ENCODE data around the gene LRIG2. TPM values are rescaled to one million over a fixed set of nuclear protein-coding genes. Genes with fewer than 3 reads are reported as not detected.

Gene LRIG2
- total and polyA plus RNA-seq, 11 donors = 3.5 to 13.1 (median 8.5) TPM

GRCh38 chr1:113109908-113110554 lies 37.0 kb downstream of the LRIG2 start:
- intact Hi-C loops (cut with DNase I) = no loop called here
- 42 to 59% (median 55%) methylated on average over 5 of the region's 5 CpGs for WGBS, 4 donors
- H3K9me3 ChIP-seq = no peaks in the 10 kb centered on the region
- H3K27ac ChIP-seq = peak overlapping the region in 3 of 12 donors; percentile 5 to 44 (median 29)
- no peak for TF ChIP-seq POLR2A (IDR thresholded peaks at IDR 0.05)
- peak in 5 of 12 donors; percentile 9 to 52 (median 37) for TF ChIP-seq CTCF (IDR thresholded peaks at IDR 0.05)
- peaks cover 0 to 100% (median 98%) of the 10 kb centered on the region in 9 donors for H3K36me3 ChIP-seq
- H3K4me1 ChIP-seq = no peaks in the 10 kb centered on the region
- DNase-seq (peak in 2 of 5 donors; percentile 17 to 21), ATAC-seq (peak; percentile 47 to 90 (median 84))
- no peak overlapping the region for H3K4me3 ChIP-seq
- no peaks in the 10 kb centered on the region for H3K27me3 ChIP-seq

GRCh38 chr1:113118266-113118665 lies 45.3 kb downstream of the LRIG2 start:
- intact Hi-C loops (cut with DNase I) = no loop called here
- H3K9me3 ChIP-seq = no peaks in the 10 kb centered on the region
- no peaks in the 10 kb centered on the region for H3K27me3 ChIP-seq
- H3K27ac ChIP-seq = no peak overlapping the region
- no peak for ATAC-seq
- H3K36me3 ChIP-seq = peaks cover 3 to 100% (median 98%) of the 10 kb centered on the region in 9 donors
- H3K4me1 ChIP-seq = no peaks in the 10 kb centered on the region
- no peak for DNase-seq
- no peak overlapping the region for H3K4me3 ChIP-seq
- TF ChIP-seq CTCF (IDR thresholded peaks at IDR 0.05) (no peak), POLR2A (IDR thresholded peaks at IDR 0.05) (no peak)

- intact Hi-C loops (cut with DNase I) = no loop called here
- H3K4me1 ChIP-seq = peaks cover 0 to 7% (median 0%) of the 10 kb centered on the region in 12 donors
- H3K36me3 ChIP-seq = peaks cover 3 to 98% (median 89%) of the 10 kb centered on the region in 9 donors
- ATAC-seq (no peak), DNase-seq (no peak)
- H3K27me3 ChIP-seq = no peaks in the 10 kb centered on the region
- no peak overlapping the region for H3K4me3 ChIP-seq
- no peaks in the 10 kb centered on the region for H3K9me3 ChIP-seq
- H3K27ac ChIP-seq = peak overlapping the region in 1 of 12 donors; percentile 15
- TF ChIP-seq POLR2A (IDR thresholded peaks at IDR 0.05) = no peak
- TF ChIP-seq CTCF (IDR thresholded peaks at IDR 0.05) = no peak
- 91 to 94% (median 94%) methylated on average over 3 of the region's 3 CpGs for WGBS, 4 donors
Measured at GRCh38 chr1:113123737-113124136, 50.7 kb downstream of the LRIG2 start.

GRCh38 chr1:113124366-113124765 lies 51.4 kb downstream of the LRIG2 start:
- Histone ChIP-seq H3K9me3 (no peaks in the 10 kb centered on the region), H3K4me3 (no peak overlapping the region), H3K36me3 (peaks cover 3 to 92% (median 83%) of the 10 kb centered on the region in 9 donors), H3K27me3 (no peaks in the 10 kb centered on the region), H3K4me1 (peaks cover 0 to 7% (median 0%) of the 10 kb centered on the region in 12 donors), H3K27ac (peak overlapping the region in 1 of 12 donors; percentile 15)
- no peak for ATAC-seq
- TF ChIP-seq POLR2A (IDR thresholded peaks at IDR 0.05) = no peak
- no peak for TF ChIP-seq CTCF (IDR thresholded peaks at IDR 0.05)
- no peak for DNase-seq
- intact Hi-C loops (cut with DNase I) = no loop called here
- WGBS, 4 donors = 28 to 42% (median 36%) methylated on average over 1 of the region's 1 CpG

All from heart left ventricle (tissue), 16 donors.